Right lobe of liver (tissue), 6 donors: ENCODE results near the gene KRTAP10-1. TPM values are rescaled to one million over a fixed set of nuclear protein-coding genes. Genes with fewer than 3 reads are reported as not detected.

Source experiments
- ATAC-seq, 4 donors: fragments of 200-7000 bp; cut with Tn5 transposase; one replicate each; pipeline ENCODE4 v1.9.1; 2020; ENCODE audit warnings: mild to moderate bottlenecking in 4 of 4, moderate library complexity in 4 of 4
- DNase-seq, 3 donors: peaks; one replicate each; pipeline ENCODE4 v3.0.0-alpha.2; 2020
- H3K27ac ChIP-seq, 3 donors: fragments of 200-600 bp; one replicate each; pipeline ENCODE4 v1.8.0; 2022
- H3K27me3 ChIP-seq, 2 donors: fragments of 200-600 bp; one replicate each; pipeline ENCODE4 v1.8.0; 2022
- H3K36me3 ChIP-seq, 4 donors: fragments of 200-600 bp; sonication (generic) in 1 of 4; one replicate each; pipeline versions ENCODE4 v1.5.1 to v1.8.0; 2017 to 2022; ENCODE audit warnings: control low read depth in 1 of 4
- H3K4me1 ChIP-seq, 4 donors: fragments of 200-600 bp; sonication (generic) in 1 of 4; one replicate each; pipeline versions ENCODE4 v1.5.1 to v1.8.0; 2017 to 2022; ENCODE audit warnings: control low read depth in 1 of 4
- H3K4me3 ChIP-seq, 3 donors: fragments of 200-600 bp; one replicate each; pipeline ENCODE4 v1.8.0; 2022
- H3K9me3 ChIP-seq, 4 donors: fragments of 200-600 bp; sonication (generic) in 1 of 4; one replicate each; pipeline versions ENCODE4 v1.5.1 to v1.8.0; 2017 to 2022; ENCODE audit warnings: control low read depth in 1 of 4
- CTCF ChIP-seq, 4 donors: fragments of 200-600 bp in 3 of 4; fragments of 450-650 bp in 1 of 4; IDR thresholded peaks; one replicate each; pipeline versions ENCODE4 v1.5.1 to v1.8.0; 2016 to 2022; ENCODE audit warnings: antibody characterized with exemption in 4 of 4, mild to moderate bottlenecking in 2 of 4
- POLR2A ChIP-seq: fragments of 450-650 bp; IDR thresholded peaks from one replicate; pipeline ENCODE4 v1.6.1; 2017; ENCODE audit warnings: antibody characterized with exemption, mild to moderate bottlenecking
- WGBS: methylation state at CpG from one replicate; pipeline ENCODE4 v1.1.6; 2018; ENCODE audit warnings: low coverage, low lambda C conversion rate; ENCODE audit not compliant: insufficient coverage; ENCODE audit errors: missing lambda C conversion rate; 5-methylcytosine and 5-hydroxymethylcytosine counted together
- intact Hi-C, 2 donors: fragments of 100-400 bp; cut with DNase I; formaldehyde crosslinking; loops; one replicate each; pipeline versions ENCODE4 v1.11.2 to v1.14.1; 2022
- long read RNA-seq: library from polyadenylated mRNA; unstranded; transcript quantifications from one replicate; pipeline ENCODE4 v2.0.0, GENCODE V29; 2019
- total RNA-seq, 6 experiments: library from RNA; depleted of rRNA in 2 of 6; stranded (reverse); fragments of >200 nt in 2 of 6; fragmentation: NEBNext Ultra II Directional in 3 of 6; extraction: Animal tissue kit (Norgen Biotek cat#: 25700) in 3 of 6; gene quantifications; one replicate each; pipeline versions ENCODE4 v1.1.0 to v1.2.4, GENCODE V29; 2016 to 2023
- donor health status: DM: no; HTN: yes; CAD: no.
- donor health status: DM: no; HTN: no; CAD: no.
- donor health status: DM: no; HTN: no; CAD: no.
- donor health status: DM: no; HTN: yes; CAD: no.
- donor health status: DM: no; HTN: yes; CAD: no.

Gene KRTAP10-1
- total RNA-seq, result not detected
- long read RNA-seq, result 0 reads

DNA sequence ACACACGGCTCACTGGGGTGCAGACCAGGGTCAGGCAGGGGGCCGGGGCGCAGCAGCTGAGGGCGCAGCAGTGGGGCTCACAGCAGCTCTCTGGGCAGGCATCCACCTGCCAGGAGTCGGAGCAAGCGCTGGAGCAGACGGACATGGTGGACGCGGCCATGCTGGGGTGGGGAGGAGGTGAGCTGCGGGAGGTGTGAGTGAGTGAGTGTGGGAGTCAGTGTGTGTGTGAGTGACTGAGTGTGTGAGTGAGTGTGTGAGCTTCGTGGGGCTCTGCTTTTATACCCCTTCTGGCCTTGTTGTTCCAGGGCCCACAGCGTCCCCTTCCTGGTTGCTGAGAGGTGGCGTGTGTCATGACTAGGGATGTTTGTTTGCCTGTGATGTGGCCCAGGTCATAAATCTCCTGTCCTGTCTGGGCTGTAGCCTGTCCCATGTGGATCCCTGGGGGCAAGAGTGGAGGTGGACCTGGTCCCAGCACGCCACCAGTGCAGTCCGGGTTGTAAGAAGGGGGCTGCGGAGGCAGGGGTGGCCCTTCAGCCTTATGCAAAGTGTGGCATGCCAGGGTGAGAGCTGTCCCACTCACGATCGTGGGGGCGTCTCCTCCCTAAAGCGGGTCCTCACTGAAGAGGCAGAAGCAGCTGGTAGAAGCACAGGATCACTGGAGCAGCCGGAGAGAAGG, at the start of gene KRTAP10-1:
Gene KRTAP10-1, minus strand, starts transcription at position 205 of the 676 bp plus-strand sequence. Its CDS starts 45 bp downstream, at position 160.
- intact Hi-C loops, result no loop called here
- 64% methylated on average over 11 of the region's 21 CpGs for WGBS
- Histone ChIP-seq H3K27me3 (no peaks in the 10 kb centered on the region), H3K4me3 (no peak within 1 kb of the TSS), H3K4me1 (no peaks in the 10 kb centered on the region), H3K27ac (no peak within 1 kb of the TSS), H3K36me3 (no peaks in the 10 kb centered on the region), H3K9me3 (no peaks in the 10 kb centered on the region)
- DNase-seq (no peak), ATAC-seq (peak in 1 of 4 donors; percentile 27)
- TF ChIP-seq CTCF (IDR thresholded peaks at IDR 0.05) (no peak), POLR2A (no peak)

GRCh38 chr21:44589094-44589493, 49.1 kb upstream of the KRTAP10-1 start:
- no peak for TF ChIP-seq CTCF (IDR thresholded peaks at IDR 0.05)
- no peak for TF ChIP-seq POLR2A
- no peaks in the 10 kb centered on the region for H3K27me3 ChIP-seq

GRCh38 chr21:44585892-44586291, 45.9 kb upstream of the KRTAP10-1 start:
- WGBS, result no CpG with 5 or more reads among the region's 3 CpGs
- H3K4me1 ChIP-seq, result no peaks in the 10 kb centered on the region
- H3K9me3 ChIP-seq, result peaks cover 0 to 5% (median 0%) of the 10 kb centered on the region in 4 donors
- H3K36me3 ChIP-seq, result no peaks in the 10 kb centered on the region
- DNase-seq, result no peak
- intact Hi-C loops, result no loop called here
- no peak overlapping the region for H3K27ac ChIP-seq
- TF ChIP-seq POLR2A, result no peak
- TF ChIP-seq CTCF (IDR thresholded peaks at IDR 0.05), result no peak
- no peak for ATAC-seq
- H3K4me3 ChIP-seq, result no peak overlapping the region
- H3K27me3 ChIP-seq, result no peaks in the 10 kb centered on the region

More at GRCh38 chr21:44589094-44589493, 49.1 kb upstream of the KRTAP10-1 start:
- no peak for DNase-seq
- intact Hi-C loops, result no loop called here
- H3K4me3 ChIP-seq, result no peak overlapping the region
- 89% methylated on average over 2 of the region's 2 CpGs for WGBS
- no peak overlapping the region for H3K27ac ChIP-seq
- H3K9me3 ChIP-seq, result no peaks in the 10 kb centered on the region
- peaks cover 0 to 8% (median 0%) of the 10 kb centered on the region in 4 donors for H3K4me1 ChIP-seq
- H3K36me3 ChIP-seq, result no peaks in the 10 kb centered on the region
- ATAC-seq, result no peak

GRCh38 chr21:44583800-44584147, 43.8 kb upstream of the KRTAP10-1 start:
- no peak overlapping the region for H3K4me3 ChIP-seq
- H3K36me3 ChIP-seq, result no peaks in the 10 kb centered on the region
- H3K4me1 ChIP-seq, result no peaks in the 10 kb centered on the region
- TF ChIP-seq CTCF (IDR thresholded peaks at IDR 0.05) (no peak), POLR2A (no peak)
- intact Hi-C loops, result no loop called here
- ATAC-seq (no peak), DNase-seq (no peak)
- no peaks in the 10 kb centered on the region for H3K27me3 ChIP-seq
- WGBS, result 62% methylated on average over 5 of the region's 6 CpGs
- no peak overlapping the region for H3K27ac ChIP-seq
- peaks cover 0 to 5% (median 0%) of the 10 kb centered on the region in 4 donors for H3K9me3 ChIP-seq
